Testis (tissue), 3 donors: ENCODE measurements around the gene ICAM1. TPM values are rescaled to one million over a fixed set of nuclear protein-coding genes. Genes with fewer than 3 reads are reported as not detected.
"Not testable (repeated sequence)": the region's sequence is repeated elsewhere in the genome, so short reads cannot be mapped to it uniquely, and the experiment has no call there.

ENCODE experiments used
- DNase-seq: peaks from one replicate; pipeline ENCODE4 v3.0.0-alpha.2; 2019
- H3K27ac ChIP-seq, 2 donors: fragments of 200-600 bp; sonication (generic); one replicate each; pipeline ENCODE4 v1.5.1; 2019
- H3K27me3 ChIP-seq: fragments of 200-600 bp; sonication (generic); one replicate; pipeline ENCODE4 v1.5.1; 2019
- H3K36me3 ChIP-seq: fragments of 200-600 bp; sonication (generic); one replicate; pipeline ENCODE4 v1.5.1; 2017; ENCODE audit warnings: low read depth; ENCODE audit errors: missing control alignments
- H3K4me1 ChIP-seq: fragments of 200-600 bp; sonication (generic); one replicate; pipeline ENCODE4 v1.5.1; 2019
- H3K4me3 ChIP-seq, 2 donors: fragments of 200-600 bp; sonication (generic); one replicate each; pipeline ENCODE4 v1.5.1; 2017 to 2019
- H3K9me3 ChIP-seq: fragments of 200-600 bp; sonication (generic); one replicate; pipeline ENCODE4 v1.5.1; 2017
- POLR2A ChIP-seq: fragments of 450-650 bp; IDR thresholded peaks from one replicate; pipeline ENCODE4 v1.6.1; 2017; ENCODE audit warnings: antibody characterized with exemption, mild to moderate bottlenecking, moderate library complexity
- WGBS, 2 donors: methylation state at CpG; one replicate each; pipeline ENCODE4 v1.1.5; 2018; 5-methylcytosine and 5-hydroxymethylcytosine counted together
- intact Hi-C: fragments of 100-400 bp; cut with DNase I; formaldehyde crosslinking; loops from one replicate; pipeline ENCODE4 v1.15.1; 2023; ENCODE audit warnings: low total_unique reads
- polyA plus RNA-seq: library from polyadenylated mRNA; stranded (reverse); fragments of 350-450 nt; fragmentation: Illumina TruSeq; extraction: RNeasy Lipid Tissue Mini Kit (QIAGEN cat#74804); gene quantifications from one replicate; pipeline ENCODE4 v1.2.3, GENCODE V29; 2014; ENCODE audit warnings: low read depth, low replicate concordance; ENCODE audit not compliant: insufficient read depth
- total RNA-seq, 2 donors: library from RNA; depleted of rRNA; stranded (reverse); fragments of >200 nt; gene quantifications; one replicate each; pipeline ENCODE4 v1.2.3, GENCODE V29; 2016
- TF ChIP-seq, protein P1 (sequence below), 3 experiments: fragments of 450-650 bp in 2 of 3; fragments of 200-600 bp in 1 of 3; sonication (generic) in 1 of 3; IDR thresholded peaks; one replicate each; pipeline ENCODE4 v1.5.1; 2016 to 2019; ENCODE audit warnings: antibody characterized with exemption in 3 of 3, mild to moderate bottlenecking in 2 of 3, moderate library complexity in 1 of 3

Gene ICAM1
- total and polyA plus RNA-seq, 3 donors from 2014 or later, result 10.1 to 18.0 (median 14.3) TPM

DNA sequence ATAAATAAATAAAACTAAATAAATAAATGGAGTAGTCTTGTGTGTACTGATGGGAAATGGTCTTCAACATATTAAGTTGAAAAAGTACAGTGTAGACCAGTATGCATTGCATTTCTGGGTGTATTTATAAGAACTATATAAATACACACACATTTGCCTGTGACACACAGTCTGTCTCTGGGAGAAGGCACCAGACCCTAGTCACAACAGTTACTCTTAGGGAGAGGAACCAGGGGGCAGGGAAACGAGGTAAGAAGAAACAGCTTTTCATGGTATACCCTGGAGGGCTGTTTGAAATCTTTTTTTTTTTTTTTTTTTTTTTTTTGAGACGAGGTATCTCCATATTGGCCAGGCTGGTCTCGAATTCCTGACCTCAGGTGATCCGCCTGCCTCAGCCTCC is 37.0 kb upstream of the ICAM1 start:
- no peaks in the 10 kb centered on the region for H3K9me3 ChIP-seq
- DNase-seq, result no peak
- peaks cover 7% of the 10 kb centered on the region for H3K4me1 ChIP-seq
- 77 to 87% methylated on average over 4 of the region's 4 CpGs for WGBS, 2 donors
- no peak for TF ChIP-seq POLR2A
- TF ChIP-seq, protein P1, sequence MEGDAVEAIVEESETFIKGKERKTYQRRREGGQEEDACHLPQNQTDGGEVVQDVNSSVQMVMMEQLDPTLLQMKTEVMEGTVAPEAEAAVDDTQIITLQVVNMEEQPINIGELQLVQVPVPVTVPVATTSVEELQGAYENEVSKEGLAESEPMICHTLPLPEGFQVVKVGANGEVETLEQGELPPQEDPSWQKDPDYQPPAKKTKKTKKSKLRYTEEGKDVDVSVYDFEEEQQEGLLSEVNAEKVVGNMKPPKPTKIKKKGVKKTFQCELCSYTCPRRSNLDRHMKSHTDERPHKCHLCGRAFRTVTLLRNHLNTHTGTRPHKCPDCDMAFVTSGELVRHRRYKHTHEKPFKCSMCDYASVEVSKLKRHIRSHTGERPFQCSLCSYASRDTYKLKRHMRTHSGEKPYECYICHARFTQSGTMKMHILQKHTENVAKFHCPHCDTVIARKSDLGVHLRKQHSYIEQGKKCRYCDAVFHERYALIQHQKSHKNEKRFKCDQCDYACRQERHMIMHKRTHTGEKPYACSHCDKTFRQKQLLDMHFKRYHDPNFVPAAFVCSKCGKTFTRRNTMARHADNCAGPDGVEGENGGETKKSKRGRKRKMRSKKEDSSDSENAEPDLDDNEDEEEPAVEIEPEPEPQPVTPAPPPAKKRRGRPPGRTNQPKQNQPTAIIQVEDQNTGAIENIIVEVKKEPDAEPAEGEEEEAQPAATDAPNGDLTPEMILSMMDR (IDR thresholded peaks at IDR 0.05), result no peak
- intact Hi-C loops, result loop anchor here (10.0 kb wide), 1 partner anchor 299 kb away; the partner anchor contains the start of gene OLFM2
- H3K27ac ChIP-seq, result no peak overlapping the region
- no peak overlapping the region for H3K4me3 ChIP-seq
- no peaks in the 10 kb centered on the region for H3K36me3 ChIP-seq
- no peaks in the 10 kb centered on the region for H3K27me3 ChIP-seq

DNA sequence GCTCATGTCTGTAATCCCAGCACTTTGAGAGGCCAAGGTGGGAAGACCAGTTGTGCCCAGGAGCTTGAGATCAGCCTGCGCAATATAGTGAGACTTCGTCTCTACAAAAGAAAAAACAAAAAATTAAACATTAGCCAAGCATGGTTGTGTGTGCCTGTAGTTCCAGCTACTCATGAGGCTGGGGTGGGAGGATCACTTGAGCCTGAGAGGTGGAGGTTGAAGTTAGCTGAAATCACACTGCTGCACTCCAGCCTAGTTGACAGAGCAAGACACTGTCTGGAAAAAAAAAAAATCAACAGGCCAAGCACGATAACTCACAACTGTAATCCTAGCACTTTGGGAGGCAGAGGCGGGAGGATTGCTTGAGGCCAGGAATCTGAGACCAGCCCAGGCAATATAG is 35.9 kb upstream of the ICAM1 start:
- DNase-seq, result no peak
- no peaks in the 10 kb centered on the region for H3K9me3 ChIP-seq
- H3K4me1 ChIP-seq, result peaks cover 1% of the 10 kb centered on the region
- H3K36me3 ChIP-seq, result no peaks in the 10 kb centered on the region
- H3K27me3 ChIP-seq, result no peaks in the 10 kb centered on the region
- TF ChIP-seq, protein P1 (IDR thresholded peaks at IDR 0.05), result no peak
- no peak for TF ChIP-seq POLR2A
- no peak overlapping the region for H3K4me3 ChIP-seq
- intact Hi-C loops, result loop anchor here (10.0 kb wide), 1 partner anchor 300 kb away; the partner anchor contains the start of gene OLFM2
- 64 to 86% methylated on average over 4 of the region's 4 CpGs for WGBS, 2 donors
- no peak overlapping the region for H3K27ac ChIP-seq

DNA sequence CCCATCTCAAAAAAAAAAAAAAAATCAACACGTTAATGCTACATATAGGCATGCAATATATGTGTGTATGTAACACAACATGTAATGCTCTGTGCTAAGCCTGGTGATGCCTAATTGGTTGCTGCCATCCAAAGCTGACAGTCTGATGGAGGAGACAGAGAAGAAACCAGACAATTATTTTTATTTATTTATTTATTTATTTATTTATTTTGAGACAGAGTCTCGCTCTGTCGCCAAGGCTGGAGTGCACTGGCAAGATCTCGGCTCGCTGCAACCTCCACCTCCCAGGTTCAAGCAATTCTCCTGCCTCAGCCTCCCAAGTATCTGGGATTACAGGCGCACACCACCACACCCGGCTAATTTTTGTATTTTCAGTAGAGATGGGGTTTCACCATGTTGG is 35.5 kb upstream of the ICAM1 start:
- H3K9me3 ChIP-seq, H3K4me3 ChIP-seq, DNase-seq, H3K4me1 ChIP-seq, H3K27ac ChIP-seq, H3K27me3 ChIP-seq, H3K36me3 ChIP-seq: not testable (repeated sequence)
- intact Hi-C loops, result loop anchor here (10.0 kb wide), 1 partner anchor 301 kb away; the partner anchor contains the start of gene OLFM2
- WGBS, 2 donors, result 94 to 97% methylated on average over 7 of the region's 7 CpGs

DNA sequence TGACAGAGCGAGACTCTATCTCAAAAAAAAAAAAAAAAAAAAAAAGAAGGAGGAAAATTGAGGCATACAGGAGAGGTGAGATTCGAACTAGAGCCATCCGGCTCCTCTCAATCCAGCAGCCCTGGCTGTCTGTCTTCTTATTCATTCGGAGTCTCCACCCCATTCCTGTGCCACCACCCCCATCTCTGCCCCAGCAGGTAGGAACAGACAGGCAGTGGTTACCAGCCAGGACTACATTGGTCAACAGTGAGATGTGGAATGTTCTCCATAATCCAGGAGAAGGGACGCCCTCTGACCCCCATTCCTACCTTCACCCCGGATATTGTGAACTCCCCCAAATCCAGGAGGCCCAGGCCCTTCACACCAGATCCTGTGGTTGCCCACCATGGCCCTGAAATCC is 33.2 kb upstream of the ICAM1 start:
- H3K27ac ChIP-seq, result no peak overlapping the region

DNA sequence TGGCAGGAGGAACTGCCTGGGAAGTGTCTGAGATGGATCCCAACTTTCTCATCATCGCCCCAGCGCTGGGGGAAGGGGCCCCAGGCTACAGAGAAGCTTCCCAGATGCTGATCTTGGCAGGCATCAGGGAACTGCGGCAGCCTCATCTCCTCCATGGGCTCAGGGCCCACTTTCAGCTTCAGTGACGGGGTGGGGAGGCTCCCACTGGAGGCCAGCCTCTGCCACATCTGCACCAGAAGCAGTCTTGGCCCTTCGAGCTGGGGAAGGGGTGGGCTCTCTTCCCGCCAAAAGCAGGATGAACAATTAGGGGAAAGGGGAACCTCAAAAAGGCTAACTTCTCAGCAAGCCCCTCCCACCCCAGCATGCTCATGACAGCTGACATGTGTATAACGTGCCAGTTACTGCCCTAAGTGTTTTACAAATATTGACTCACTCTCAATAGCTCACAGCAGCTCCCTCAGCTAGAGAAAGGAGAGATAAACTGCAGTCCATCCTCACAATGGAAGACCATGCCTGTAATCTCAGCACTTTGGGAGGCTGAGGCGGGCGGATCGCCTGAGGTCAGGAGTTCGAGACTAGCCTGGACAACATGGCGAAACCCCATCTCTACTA is 32.6 kb upstream of the ICAM1 start:
- intact Hi-C loops, result loop anchor here (10.0 kb wide), 1 partner anchor 303 kb away; the partner anchor contains the start of gene OLFM2
- DNase-seq, result no peak
- 72 to 79% methylated on average over 8 to 12 of the region's 12 CpGs for WGBS, 2 donors
- Histone ChIP-seq H3K9me3 (no peaks in the 10 kb centered on the region), H3K27ac (no peak overlapping the region), H3K4me3 (no peak overlapping the region), H3K4me1 (no peaks in the 10 kb centered on the region), H3K27me3 (no peaks in the 10 kb centered on the region), H3K36me3 (no peaks in the 10 kb centered on the region)
- TF ChIP-seq, protein P1 (IDR thresholded peaks at IDR 0.05), result no peak
- no peak for TF ChIP-seq POLR2A

More for the DNA sequence above, 33.2 kb upstream of the ICAM1 start:
- Histone ChIP-seq H3K36me3 (no peaks in the 10 kb centered on the region), H3K4me1 (no peaks in the 10 kb centered on the region), H3K27me3 (no peaks in the 10 kb centered on the region), H3K4me3 (no peak overlapping the region), H3K9me3 (no peaks in the 10 kb centered on the region)
- 90 to 95% methylated on average over 6 of the region's 6 CpGs for WGBS, 2 donors
- no peak for DNase-seq
- intact Hi-C loops, result loop anchor here (10.0 kb wide), 1 partner anchor 303 kb away; the partner anchor contains the start of gene OLFM2
- no peak for TF ChIP-seq POLR2A
- TF ChIP-seq, protein P1 (IDR thresholded peaks at IDR 0.05), result no peak

DNA sequence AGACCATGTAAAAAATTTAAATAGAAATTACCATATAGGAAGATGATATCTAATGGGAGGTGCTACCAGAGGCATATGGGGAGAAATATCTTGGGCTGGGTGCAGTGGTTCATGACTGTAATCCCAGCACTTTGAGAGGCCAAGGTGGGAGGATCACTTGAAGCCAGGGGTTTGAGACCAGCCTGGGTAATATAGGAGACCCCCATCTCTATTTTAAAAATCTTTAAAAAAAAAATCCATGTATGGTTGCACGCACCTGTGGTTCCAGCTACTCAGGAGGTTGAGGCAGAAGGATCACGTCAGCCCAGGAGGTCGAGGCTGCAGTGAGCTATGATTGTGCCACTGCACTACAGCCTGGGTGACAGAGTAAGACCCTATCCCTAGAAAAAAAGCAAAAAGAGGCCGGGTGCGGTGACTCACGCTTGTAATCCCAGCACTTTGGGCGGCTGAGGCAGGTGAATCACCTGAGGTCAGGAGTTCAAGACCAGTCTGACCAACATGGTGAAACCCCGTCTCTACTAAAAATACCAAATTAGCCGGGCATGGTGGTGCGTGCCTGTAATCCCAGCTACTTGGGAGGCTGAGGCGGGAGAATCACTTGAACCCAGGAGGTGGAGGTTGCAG is 29.0 kb upstream of the ICAM1 start:
- intact Hi-C loops, result loop anchor here (10.0 kb wide), 1 partner anchor 127 kb away; the partner anchor contains the start of genes EIF3G and P2RY11
- 94 to 97% methylated on average over 11 of the region's 11 CpGs for WGBS, 2 donors

More for the DNA sequence above, 29.0 kb upstream of the ICAM1 start:
- H3K27ac ChIP-seq, H3K4me3 ChIP-seq, H3K4me1 ChIP-seq, H3K9me3 ChIP-seq, DNase-seq, H3K36me3 ChIP-seq, H3K27me3 ChIP-seq: not testable (repeated sequence)
